Loucy (cell line): Measurements from ENCODE around the gene GDF9.

Experiments
- H2AFZ ChIP-seq: fragments of 200-600 bp; sonication (generic); 2 replicates; pipeline ENCODE4 v1.6.0; 2016; ENCODE audit warnings: antibody characterized with exemption, mild to moderate bottlenecking, low read length, moderate library complexity
- H3F3A ChIP-seq: fragments of 200-600 bp; 2 replicates; pipeline ENCODE4 v1.6.0; 2016; ENCODE audit warnings: antibody characterized with exemption, low read depth, mild to moderate bottlenecking
- H3K27me3 ChIP-seq: fragments of 200-600 bp; sonication (generic); 2 replicates; pipeline ENCODE4 v1.6.1; 2014; ENCODE audit warnings: low read length, mild to moderate bottlenecking; ENCODE audit not compliant: insufficient read depth, poor library complexity, severe bottlenecking
- H3K36me3 ChIP-seq: fragments of 200-600 bp; sonication (generic); 2 replicates; pipeline ENCODE4 v1.6.1; 2016; ENCODE audit warnings: low read length; ENCODE audit not compliant: insufficient read depth
- H3K4me1 ChIP-seq: fragments of 200-600 bp; sonication (generic); 2 replicates; pipeline ENCODE4 v1.5.1; 2014; ENCODE audit warnings: low read length, mild to moderate bottlenecking; ENCODE audit not compliant: insufficient read depth, poor library complexity, severe bottlenecking
- H3K4me2 ChIP-seq: fragments of 200-600 bp; sonication (generic); 2 replicates; pipeline ENCODE4 v1.6.0; 2014; ENCODE audit warnings: antibody characterized with exemption, low read length, low read depth, mild to moderate bottlenecking; ENCODE audit not compliant: poor library complexity, severe bottlenecking
- H3K4me3 ChIP-seq: fragments of 200-600 bp; sonication (generic); 2 replicates; pipeline ENCODE4 v1.5.1; 2014; ENCODE audit warnings: low read length, mild to moderate bottlenecking, mixed read lengths; ENCODE audit not compliant: poor library complexity, severe bottlenecking
- H3K79me2 ChIP-seq: fragments of 200-600 bp; sonication (generic); 2 replicates; pipeline ENCODE4 v1.6.1; 2014; ENCODE audit warnings: low read length; ENCODE audit not compliant: insufficient read depth
- H3K9ac ChIP-seq: fragments of 200-600 bp; sonication (generic); 2 replicates; pipeline ENCODE4 v1.6.0; 2014; ENCODE audit warnings: mild to moderate bottlenecking, low read depth, low read length, moderate library complexity; ENCODE audit not compliant: poor library complexity, severe bottlenecking
- H3K9me2 ChIP-seq: fragments of 200-600 bp; sonication (generic); replicated peaks from 2 replicates; pipeline ENCODE4 v1.6.1; 2016; ENCODE audit warnings: low read depth, low read length, mixed read lengths
- H3K9me3 ChIP-seq: fragments of 200-600 bp; sonication (generic); 2 replicates; pipeline ENCODE4 v1.6.1; 2014; ENCODE audit warnings: mild to moderate bottlenecking, antibody characterized with exemption, low read length, low read depth; ENCODE audit not compliant: insufficient read depth
- H4K20me1 ChIP-seq: fragments of 200-600 bp; sonication (generic); 2 replicates; pipeline ENCODE4 v1.6.0; 2014; ENCODE audit warnings: antibody characterized with exemption, low read length, mild to moderate bottlenecking; ENCODE audit not compliant: insufficient read depth, poor library complexity, severe bottlenecking
- CTCF ChIP-seq: fragments of 200-600 bp; sonication (generic); conservative IDR thresholded peaks from 2 replicates; pipeline ENCODE4 v1.5.1; 2014; ENCODE audit warnings: mild to moderate bottlenecking, antibody characterized with exemption, low read length
- EZH2phosphoT487 ChIP-seq: fragments of 200-600 bp; IDR thresholded peaks from 2 replicates; pipeline ENCODE4 v1.6.1; 2018; ENCODE audit warnings: antibody characterized with exemption, mild to moderate bottlenecking, moderate library complexity, borderline replicate concordance

The GDF9 gene

DNA sequence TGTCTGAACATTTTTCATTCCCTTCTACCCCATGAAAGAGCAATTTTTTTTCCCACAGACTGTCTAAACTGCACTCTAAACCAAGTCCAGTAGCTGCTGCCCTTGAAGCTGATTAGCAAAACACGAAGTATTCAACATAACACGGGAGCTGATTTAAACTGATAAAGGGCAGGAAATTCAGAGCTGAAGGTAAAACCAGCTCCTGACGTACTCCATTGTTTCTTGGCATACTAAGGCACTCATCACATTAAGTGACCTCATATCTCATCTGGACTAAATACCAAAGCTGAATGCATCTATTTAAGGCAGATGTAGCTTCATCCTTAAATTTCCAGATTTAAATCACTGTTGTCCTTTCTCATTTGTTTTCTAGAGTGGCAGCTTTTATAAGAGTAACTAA, 12.0 kb downstream of the GDF9 start:
- TF ChIP-seq CTCF (no peak), EZH2phosphoT487 (no peak)
- no peak overlapping the region for H3K4me2 ChIP-seq
- H3K9me3 ChIP-seq: no peaks in the 10 kb centered on the region
- no peak overlapping the region for H3K9ac ChIP-seq
- H3K36me3 ChIP-seq: no peaks in the 10 kb centered on the region
- H3K4me1 ChIP-seq: peaks cover 6% of the 10 kb centered on the region
- no peak overlapping the region for H2AFZ ChIP-seq
- H3K9me2 ChIP-seq: no peaks in the 10 kb centered on the region
- no peaks in the 10 kb centered on the region for H3K27me3 ChIP-seq
- no peaks in the 10 kb centered on the region for H3K79me2 ChIP-seq
- H3K4me3 ChIP-seq: no peak overlapping the region
- H3F3A ChIP-seq: no peaks in the 10 kb centered on the region
- no peaks in the 10 kb centered on the region for H4K20me1 ChIP-seq

DNA sequence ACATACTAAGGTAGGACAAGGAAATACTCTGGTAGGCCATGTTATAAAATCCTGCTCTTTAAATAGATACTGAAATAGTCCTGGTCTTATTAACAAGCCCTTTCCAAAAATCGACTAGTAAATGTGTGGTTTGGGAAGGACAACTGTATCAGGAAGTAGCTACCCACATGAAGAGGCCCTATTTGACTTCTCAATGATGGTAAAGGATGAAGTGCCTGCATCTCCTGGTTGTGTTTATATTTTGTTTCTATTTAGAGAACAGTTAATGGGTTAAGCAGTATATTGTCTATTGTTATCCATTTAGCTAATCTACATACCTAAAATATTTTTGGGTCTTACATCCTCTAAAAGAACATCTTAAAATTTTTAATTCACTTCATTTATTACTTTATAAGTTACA, 12.5 kb downstream of the GDF9 start:
- H3K4me1 ChIP-seq: peaks cover 6% of the 10 kb centered on the region

DNA sequence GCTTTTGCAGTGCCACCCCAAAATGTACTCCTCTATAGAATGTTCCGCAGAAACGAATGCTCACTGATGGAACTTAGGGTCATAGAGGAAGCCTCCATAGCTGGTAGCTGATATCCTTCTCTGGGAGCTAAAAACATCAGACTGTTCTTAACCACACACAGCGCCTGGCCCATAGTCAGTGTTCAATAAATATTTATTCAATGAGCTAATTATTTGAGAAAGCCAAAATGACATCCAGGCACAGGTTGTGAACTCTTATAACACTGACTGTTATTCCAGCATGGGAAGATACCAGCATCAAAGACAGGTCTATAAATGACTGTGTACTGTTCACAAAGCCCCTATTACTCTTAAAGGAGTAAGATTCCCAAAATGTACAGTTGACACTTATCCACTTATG, 12.9 kb downstream of the GDF9 start:
- H3K9me2 ChIP-seq: no peaks in the 10 kb centered on the region
- H3K4me2 ChIP-seq: peak overlapping the region; percentile 24
- peaks cover 6% of the 10 kb centered on the region for H3K4me1 ChIP-seq
- no peaks in the 10 kb centered on the region for H3F3A ChIP-seq
- H3K9ac ChIP-seq: no peak overlapping the region
- no peaks in the 10 kb centered on the region for H4K20me1 ChIP-seq
- H3K4me3 ChIP-seq: no peak overlapping the region
- no peak for TF ChIP-seq EZH2phosphoT487
- TF ChIP-seq CTCF: no peak
- no peaks in the 10 kb centered on the region for H3K27me3 ChIP-seq
- H3K9me3 ChIP-seq: no peaks in the 10 kb centered on the region
- H3K79me2 ChIP-seq: no peaks in the 10 kb centered on the region
- no peak overlapping the region for H2AFZ ChIP-seq
- no peaks in the 10 kb centered on the region for H3K36me3 ChIP-seq

More for the DNA sequence above, 12.5 kb downstream of the GDF9 start:
- TF ChIP-seq CTCF (no peak), EZH2phosphoT487 (no peak)
- Histone ChIP-seq H3K9me3 (no peaks in the 10 kb centered on the region), H2AFZ (0 out of 2 replicates have a peak overlapping the region, but pooled peaks have one; percentile 36), H3K4me2 (peak overlapping the region; percentile 24), H3F3A (no peaks in the 10 kb centered on the region), H3K79me2 (no peaks in the 10 kb centered on the region), H3K36me3 (no peaks in the 10 kb centered on the region), H3K9ac (no peak overlapping the region), H3K4me3 (no peak overlapping the region), H3K27me3 (no peaks in the 10 kb centered on the region), H3K9me2 (no peaks in the 10 kb centered on the region), H4K20me1 (no peaks in the 10 kb centered on the region)
